ENCODE measurements around the gene NMRK1. TPM values are rescaled to one million over a fixed set of nuclear protein-coding genes. Genes with fewer than 3 reads are reported as not detected.

Gene NMRK1
- total and polyA plus RNA-seq, 2 donors (not counting 1 experiment from before 2014, with no cell fraction given) = 10.1 TPM

DNA sequence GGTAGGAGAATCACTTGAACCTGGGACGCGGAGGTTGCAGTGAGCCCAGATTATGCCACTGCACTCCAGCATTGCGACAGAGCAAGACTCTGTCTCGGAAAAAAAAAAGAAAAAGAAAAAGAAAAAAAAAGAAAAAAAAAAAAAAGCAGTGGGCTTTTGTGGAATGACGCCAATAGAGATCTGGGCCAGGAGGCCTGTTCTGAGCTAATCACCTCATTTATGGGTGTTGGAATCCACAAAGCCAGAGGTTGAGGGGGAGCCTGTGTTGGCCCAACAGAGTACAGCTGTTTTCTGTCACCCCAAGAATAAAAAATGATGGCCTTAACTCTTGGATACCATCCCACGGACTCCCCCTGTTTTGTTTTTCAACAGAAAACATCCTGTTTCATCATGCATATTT is 18.9 kb upstream of the NMRK1 start:
- Histone ChIP-seq H3K4me1 (ENCODE audit: control insufficient read depth in 2 of 2, insufficient read depth in 2 of 2, low read length in 2 of 2) (peaks cover 5 to 16% of the 10 kb centered on the region in 2 donors), H3K4me3 (ENCODE audit: control extremely low read depth in 1 of 5, extremely low read depth in 1 of 5, insufficient read depth in 1 of 5, low read depth in 2 of 5, low read length in 4 of 5) (no peak overlapping the region), H3K79me2 (ENCODE audit: control insufficient read depth, insufficient read depth, low read length) (peaks cover 97% of the 10 kb centered on the region), H3K9me3 (ENCODE audit: control extremely low read depth in 1 of 3, control insufficient read depth in 2 of 3, insufficient read depth in 1 of 3, low read length in 2 of 3) (no peaks in the 10 kb centered on the region), H3K36me3 (replicated peaks in 1 of 2; ENCODE audit: control extremely low read depth in 1 of 2, control insufficient read depth in 1 of 2, extremely low read depth in 1 of 2, insufficient read depth in 2 of 2, low read length in 1 of 2) (peaks cover 1 to 17% of the 10 kb centered on the region in 2 experiments), H4K20me1 (ENCODE audit: control insufficient read depth, insufficient read depth, low read length, poor library complexity, severe bottlenecking) (peaks cover 92% of the 10 kb centered on the region), H3K27me3 (replicated peaks in 1 of 4; ENCODE audit: control extremely low read depth in 1 of 4, control insufficient read depth in 3 of 4, insufficient read depth in 4 of 4, low read length in 3 of 4) (no peaks in the 10 kb centered on the region), H3K9ac (ENCODE audit: low read length) (no peak overlapping the region), H3K27ac (ENCODE audit: low read length in 2 of 2) (no peak overlapping the region), H2AFZ (ENCODE audit: insufficient read depth, low read depth, low read length, poor library complexity, severe bottlenecking) (no peak overlapping the region), H3K4me2 (replicated peaks; ENCODE audit: low read depth, low read length, poor library complexity, severe bottlenecking) (no peak overlapping the region)
- H3K27ac Mint-ChIP-seq = no peak overlapping the region
- no peak for TF ChIP-seq EZH2 (IDR thresholded peaks at IDR 0.05; ENCODE audit: borderline replicate concordance, insufficient read depth, low read depth, low read length, poor library complexity, severe bottlenecking)
- TF ChIP-seq, protein P1, sequence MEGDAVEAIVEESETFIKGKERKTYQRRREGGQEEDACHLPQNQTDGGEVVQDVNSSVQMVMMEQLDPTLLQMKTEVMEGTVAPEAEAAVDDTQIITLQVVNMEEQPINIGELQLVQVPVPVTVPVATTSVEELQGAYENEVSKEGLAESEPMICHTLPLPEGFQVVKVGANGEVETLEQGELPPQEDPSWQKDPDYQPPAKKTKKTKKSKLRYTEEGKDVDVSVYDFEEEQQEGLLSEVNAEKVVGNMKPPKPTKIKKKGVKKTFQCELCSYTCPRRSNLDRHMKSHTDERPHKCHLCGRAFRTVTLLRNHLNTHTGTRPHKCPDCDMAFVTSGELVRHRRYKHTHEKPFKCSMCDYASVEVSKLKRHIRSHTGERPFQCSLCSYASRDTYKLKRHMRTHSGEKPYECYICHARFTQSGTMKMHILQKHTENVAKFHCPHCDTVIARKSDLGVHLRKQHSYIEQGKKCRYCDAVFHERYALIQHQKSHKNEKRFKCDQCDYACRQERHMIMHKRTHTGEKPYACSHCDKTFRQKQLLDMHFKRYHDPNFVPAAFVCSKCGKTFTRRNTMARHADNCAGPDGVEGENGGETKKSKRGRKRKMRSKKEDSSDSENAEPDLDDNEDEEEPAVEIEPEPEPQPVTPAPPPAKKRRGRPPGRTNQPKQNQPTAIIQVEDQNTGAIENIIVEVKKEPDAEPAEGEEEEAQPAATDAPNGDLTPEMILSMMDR (IDR thresholded peaks at IDR 0.05) = no peak
- intact Hi-C loops (cut with micrococcal nuclease) = loop anchor here (1.0 kb wide), 1 partner anchor 11 kb away; no protein-coding TSS in a partner anchor
- DNase-seq (no peak), ATAC-seq (ENCODE audit: low read depth) (no peak)
- WGBS (ENCODE audit: insufficient coverage) = 100% methylated on average over 3 of the region's 6 CpGs
- H3K9me3 Mint-ChIP-seq (ENCODE audit: insufficient read depth) = no peaks in the 10 kb centered on the region
- H3K4me3 Mint-ChIP-seq = no peak overlapping the region
- peaks cover 50% of the 10 kb centered on the region for H3K4me1 Mint-ChIP-seq
- ChIA-PET POLR2A (no interaction called here), CTCF (no interaction called here)
- H3K27me3 Mint-ChIP-seq = no peaks in the 10 kb centered on the region

DNA sequence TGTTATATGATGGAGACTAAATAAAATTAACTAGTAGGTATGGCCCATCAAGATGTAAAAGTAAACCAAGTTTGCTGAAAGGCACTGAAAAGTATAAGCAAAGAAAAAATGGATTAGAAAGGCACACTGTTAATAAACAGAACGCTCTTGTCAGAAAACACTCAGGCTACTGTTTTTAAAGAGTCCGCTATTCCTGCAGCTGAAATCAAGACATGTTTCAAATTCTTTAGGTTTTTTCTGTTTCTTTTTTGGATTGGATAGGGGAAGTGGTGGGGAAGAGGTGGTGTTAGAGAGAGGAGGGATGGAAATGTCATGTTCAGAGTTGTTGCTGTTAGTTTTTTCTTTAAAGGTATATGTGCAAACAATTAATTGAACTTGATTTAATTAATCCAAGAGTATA is 17.9 kb upstream of the NMRK1 start:
- Histone ChIP-seq H3K36me3 (replicated peaks in 1 of 2; ENCODE audit: control extremely low read depth in 1 of 2, control insufficient read depth in 1 of 2, extremely low read depth in 1 of 2, insufficient read depth in 2 of 2, low read length in 1 of 2) (peaks cover 1 to 21% of the 10 kb centered on the region in 2 experiments), H4K20me1 (ENCODE audit: control insufficient read depth, insufficient read depth, low read length, poor library complexity, severe bottlenecking) (peaks cover 92% of the 10 kb centered on the region), H2AFZ (ENCODE audit: insufficient read depth, low read depth, low read length, poor library complexity, severe bottlenecking) (no peak overlapping the region), H3K27me3 (replicated peaks in 1 of 4; ENCODE audit: control extremely low read depth in 1 of 4, control insufficient read depth in 3 of 4, insufficient read depth in 4 of 4, low read length in 3 of 4) (no peaks in the 10 kb centered on the region), H3K9ac (ENCODE audit: low read length) (no peak overlapping the region), H3K4me2 (replicated peaks; ENCODE audit: low read depth, low read length, poor library complexity, severe bottlenecking) (no peak overlapping the region), H3K4me1 (ENCODE audit: control insufficient read depth in 2 of 2, insufficient read depth in 2 of 2, low read length in 2 of 2) (peaks cover 1 to 9% of the 10 kb centered on the region in 2 donors), H3K79me2 (ENCODE audit: control insufficient read depth, insufficient read depth, low read length) (peaks cover 97% of the 10 kb centered on the region), H3K9me3 (ENCODE audit: control extremely low read depth in 1 of 3, control insufficient read depth in 2 of 3, insufficient read depth in 1 of 3, low read length in 2 of 3) (no peaks in the 10 kb centered on the region), H3K4me3 (ENCODE audit: control extremely low read depth in 1 of 5, extremely low read depth in 1 of 5, insufficient read depth in 1 of 5, low read depth in 2 of 5, low read length in 4 of 5) (no peak overlapping the region), H3K27ac (ENCODE audit: low read length in 2 of 2) (no peak overlapping the region)
- ATAC-seq (ENCODE audit: low read depth) (no peak), DNase-seq (no peak)
- no peak overlapping the region for H3K27ac Mint-ChIP-seq
- H3K27me3 Mint-ChIP-seq = no peaks in the 10 kb centered on the region
- POLR2A ChIA-PET = no interaction called here
- no CpG with 5 or more reads among the region's 2 CpGs for WGBS (ENCODE audit: insufficient coverage)
- peaks cover 52% of the 10 kb centered on the region for H3K4me1 Mint-ChIP-seq
- no peaks in the 10 kb centered on the region for H3K9me3 Mint-ChIP-seq (ENCODE audit: insufficient read depth)
- no peak overlapping the region for H3K4me3 Mint-ChIP-seq
- intact Hi-C loops (cut with micrococcal nuclease) = no loop called here
- CTCF ChIA-PET = no interaction called here
- TF ChIP-seq, protein P1 (IDR thresholded peaks at IDR 0.05) = no peak
- TF ChIP-seq EZH2 (IDR thresholded peaks at IDR 0.05; ENCODE audit: borderline replicate concordance, insufficient read depth, low read depth, low read length, poor library complexity, severe bottlenecking) = no peak
